SKM-1 treated with dmso at 0.1 percent for 144 hours (cell line): ENCODE results near the gene PLPPR5.

ENCODE experiments used
- DNase-seq: peaks from one replicate; lab custom pipeline; 2025; ENCODE audit not compliant: unreplicated experiment; lab: John Stamatoyannopoulos, UW

Gene PLPPR5

DNA sequence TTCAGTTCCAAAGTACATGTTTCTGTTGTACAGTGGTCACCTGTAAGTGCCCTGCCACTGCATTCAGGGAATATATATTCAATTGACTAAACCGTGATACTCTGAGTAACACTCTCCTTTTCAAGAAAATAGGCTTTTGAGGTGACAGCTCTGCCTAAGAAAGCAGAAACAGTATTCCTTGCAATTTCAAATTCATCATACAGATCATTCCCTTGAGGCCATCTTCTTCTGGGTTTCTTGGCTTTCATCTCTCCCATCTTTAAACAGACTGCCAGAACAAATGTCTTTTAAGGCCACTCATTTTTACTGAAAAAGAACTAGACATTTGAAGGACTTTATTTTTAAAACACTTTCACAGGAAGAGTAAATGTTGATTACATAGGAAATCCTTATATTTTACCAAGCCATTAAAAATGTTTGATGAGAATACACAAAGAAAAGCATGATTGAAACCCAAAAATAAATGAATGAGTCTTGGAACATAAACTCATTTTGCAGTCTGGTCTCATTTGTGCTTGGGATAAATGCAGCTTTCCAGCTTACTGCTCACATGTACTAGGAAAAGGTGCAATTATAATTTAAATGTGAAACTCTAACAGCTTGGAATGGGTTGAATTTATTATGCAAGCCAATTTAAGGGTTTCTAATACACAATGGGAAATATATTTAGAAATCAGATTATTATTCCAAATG is 34.7 kb downstream of the PLPPR5 start:
- DNase-seq = no peak

DNA sequence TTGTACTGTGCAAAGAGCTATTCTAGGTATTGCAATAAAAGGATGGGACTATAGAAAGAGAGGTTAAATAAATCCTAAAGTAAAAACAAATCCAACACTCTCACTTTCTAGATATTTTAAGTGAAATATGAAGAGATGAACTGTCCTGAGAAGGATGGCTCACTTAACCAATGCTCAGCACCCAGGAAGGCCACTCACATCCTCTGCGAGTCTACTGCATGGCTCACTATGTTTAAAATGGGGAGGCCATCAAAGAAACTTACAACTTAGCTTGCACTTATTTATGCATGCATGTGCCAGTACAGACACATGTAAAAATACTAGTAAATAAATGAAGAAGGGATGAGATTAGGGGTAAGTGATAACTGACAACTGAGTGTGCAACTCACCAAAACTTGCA is 37.5 kb downstream of the PLPPR5 start:
- DNase-seq = no peak

DNA sequence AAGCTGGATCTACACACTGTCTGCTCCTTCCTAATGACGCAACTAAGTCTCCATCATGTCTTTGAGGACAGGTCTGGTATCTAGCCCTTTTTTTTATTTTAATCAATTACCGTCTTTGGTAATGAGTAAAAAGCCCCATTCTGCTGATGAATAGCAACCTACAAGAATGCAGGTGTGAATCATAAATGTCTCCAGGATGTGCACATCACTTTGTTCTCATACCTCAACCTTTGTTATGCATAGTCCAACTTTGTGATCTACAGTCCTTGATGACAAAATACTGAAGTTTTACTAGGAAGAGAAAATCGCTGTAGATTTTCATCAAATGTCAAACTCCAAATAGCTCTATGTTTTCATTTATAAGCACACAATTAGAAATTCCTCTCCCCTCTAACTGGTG is 39.3 kb downstream of the PLPPR5 start:
- DNase-seq = no peak

DNA sequence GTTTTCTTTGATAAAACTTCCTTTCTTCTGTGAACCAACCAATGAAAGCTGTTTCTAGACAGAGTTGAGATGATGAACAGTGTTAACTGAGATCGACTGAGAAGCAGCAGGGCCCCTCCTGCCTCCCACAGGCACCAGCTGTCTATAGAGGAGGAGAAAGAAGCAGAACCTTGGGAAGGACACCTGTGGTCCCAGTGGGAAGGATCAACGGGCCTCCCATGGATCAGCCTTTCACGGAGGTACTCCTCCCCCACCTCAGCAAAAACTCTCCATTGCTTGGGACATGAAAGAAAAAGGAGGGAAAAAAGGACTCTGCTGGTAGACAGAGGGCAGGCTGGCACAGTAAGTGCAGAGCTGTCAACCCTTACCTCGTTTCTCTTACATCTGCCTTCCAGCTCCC is 40.5 kb downstream of the PLPPR5 start:
- no peak for DNase-seq

DNA sequence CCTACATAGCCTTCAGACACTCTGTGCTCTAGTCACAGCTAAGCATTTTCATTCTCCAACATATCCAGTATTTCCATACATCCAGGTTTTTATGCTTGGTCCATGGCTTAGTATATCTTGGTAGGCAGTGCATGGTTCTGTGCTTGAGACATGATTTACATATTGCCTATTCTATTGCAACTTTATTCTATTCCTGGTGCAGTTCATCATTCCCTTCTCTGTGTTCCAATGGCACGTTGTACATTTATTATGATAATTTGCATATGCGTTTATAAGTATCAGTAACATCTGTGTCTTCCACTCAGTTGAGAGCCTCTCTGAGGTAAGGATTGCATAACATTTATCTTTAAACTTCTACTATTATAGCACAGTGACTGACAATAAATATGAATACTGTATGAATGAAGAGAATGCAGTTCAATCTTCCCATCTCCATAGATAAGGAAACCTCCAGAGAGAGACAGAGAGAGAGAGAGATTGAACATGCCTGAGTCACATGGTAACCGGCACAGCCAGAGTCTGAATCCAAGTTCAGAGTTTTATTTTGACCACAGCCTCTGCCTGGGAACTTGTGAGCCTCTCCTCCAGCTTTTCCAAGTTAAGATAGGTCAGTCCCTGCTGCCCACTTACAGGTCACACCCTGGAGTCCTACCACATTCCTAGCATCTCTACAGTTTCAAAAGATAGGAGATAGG is 41.5 kb downstream of the PLPPR5 start:
- no peak for DNase-seq

DNA sequence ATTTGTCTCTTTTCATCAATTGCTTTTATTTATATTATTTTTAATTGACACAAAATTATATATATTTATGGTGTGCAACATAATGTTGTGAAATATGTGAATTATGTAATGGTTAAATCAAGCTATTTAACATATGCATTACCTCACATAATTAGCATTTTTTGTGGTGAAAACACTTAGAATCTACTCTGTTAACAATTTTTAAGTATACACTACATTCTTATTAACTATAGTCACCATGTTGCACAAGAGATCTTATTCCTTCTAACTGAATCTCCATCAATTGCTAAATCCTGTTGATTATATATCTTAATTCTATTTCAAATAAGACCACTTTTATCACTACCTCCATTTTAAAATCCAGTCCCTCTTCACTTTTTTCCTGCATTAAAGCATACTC is 42.5 kb downstream of the PLPPR5 start:
- no peak for DNase-seq

DNA sequence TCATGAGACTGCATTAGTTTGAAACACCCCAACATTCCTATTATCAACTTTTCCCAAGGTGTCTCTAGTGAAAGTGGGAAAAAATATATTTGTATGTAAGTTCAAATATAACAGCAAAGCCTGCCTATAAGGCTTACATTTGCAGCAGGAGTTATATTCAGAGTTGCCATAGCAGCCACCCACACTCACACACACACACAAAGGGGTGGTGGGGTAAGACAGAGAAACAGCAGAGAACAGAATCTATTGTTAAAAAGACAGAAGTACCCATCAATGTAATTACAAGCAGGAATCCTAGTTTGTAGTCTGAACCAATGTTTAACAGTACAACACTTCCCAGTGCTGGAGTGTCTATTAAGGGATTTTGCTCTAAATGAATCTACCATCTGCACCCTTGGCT is 55.0 kb downstream of the PLPPR5 start:
- no peak for DNase-seq

DNA sequence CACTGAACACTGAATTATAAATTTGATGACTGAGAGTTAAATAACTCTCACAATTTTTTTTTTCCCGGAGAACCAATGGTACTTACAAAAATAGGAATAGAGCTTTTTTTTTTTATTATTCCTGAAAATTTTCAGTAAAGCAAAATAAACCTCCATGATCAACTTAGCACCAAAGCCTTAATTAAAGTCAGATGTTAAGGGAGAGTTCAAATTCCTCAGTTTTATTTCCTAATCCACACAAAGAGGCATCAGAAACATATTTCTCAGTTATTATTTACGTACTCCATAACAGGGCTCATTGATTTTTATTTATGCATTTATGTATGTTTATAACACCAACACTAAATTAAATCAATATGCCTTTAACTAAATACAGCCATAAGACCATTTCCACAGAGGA is 55.5 kb downstream of the PLPPR5 start:
- DNase-seq = no peak

DNA sequence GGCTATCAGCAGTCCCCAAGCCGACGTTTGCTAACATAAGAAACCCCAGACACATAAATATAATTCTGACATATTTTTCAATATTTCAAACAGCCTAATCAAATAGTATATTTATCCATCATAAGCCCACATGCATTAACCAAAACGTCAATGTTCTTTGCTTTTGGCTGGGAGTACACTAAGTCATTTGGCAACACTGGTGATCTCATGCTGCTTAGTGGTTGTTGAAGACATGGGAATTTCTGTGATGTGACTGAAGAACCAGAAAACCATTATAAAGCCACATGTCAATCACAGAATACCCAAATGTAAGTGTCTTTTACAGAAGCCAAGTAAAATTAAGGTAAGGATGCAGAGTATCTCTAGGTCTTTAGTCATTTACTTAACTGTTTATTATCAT is 57.6 kb downstream of the PLPPR5 start:
- no peak for DNase-seq

DNA sequence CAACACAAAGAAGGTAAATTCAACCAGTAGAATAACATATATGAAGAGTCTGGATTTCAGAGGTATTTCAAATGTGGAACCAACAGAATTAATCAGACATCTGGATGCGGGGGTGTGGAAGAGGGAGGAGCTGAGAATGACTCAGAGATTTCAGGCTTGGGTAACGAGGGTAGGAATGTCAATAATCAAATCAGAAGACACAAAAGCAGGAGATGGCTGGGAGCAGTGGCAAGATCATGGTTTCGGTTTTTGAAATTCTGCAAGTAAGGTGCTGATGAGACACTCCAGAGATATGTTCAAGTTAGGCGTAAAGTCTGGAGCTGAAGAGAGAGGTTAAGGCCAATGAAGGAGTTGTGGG is 64.0 kb downstream of the PLPPR5 start:
- DNase-seq = no peak

DNA sequence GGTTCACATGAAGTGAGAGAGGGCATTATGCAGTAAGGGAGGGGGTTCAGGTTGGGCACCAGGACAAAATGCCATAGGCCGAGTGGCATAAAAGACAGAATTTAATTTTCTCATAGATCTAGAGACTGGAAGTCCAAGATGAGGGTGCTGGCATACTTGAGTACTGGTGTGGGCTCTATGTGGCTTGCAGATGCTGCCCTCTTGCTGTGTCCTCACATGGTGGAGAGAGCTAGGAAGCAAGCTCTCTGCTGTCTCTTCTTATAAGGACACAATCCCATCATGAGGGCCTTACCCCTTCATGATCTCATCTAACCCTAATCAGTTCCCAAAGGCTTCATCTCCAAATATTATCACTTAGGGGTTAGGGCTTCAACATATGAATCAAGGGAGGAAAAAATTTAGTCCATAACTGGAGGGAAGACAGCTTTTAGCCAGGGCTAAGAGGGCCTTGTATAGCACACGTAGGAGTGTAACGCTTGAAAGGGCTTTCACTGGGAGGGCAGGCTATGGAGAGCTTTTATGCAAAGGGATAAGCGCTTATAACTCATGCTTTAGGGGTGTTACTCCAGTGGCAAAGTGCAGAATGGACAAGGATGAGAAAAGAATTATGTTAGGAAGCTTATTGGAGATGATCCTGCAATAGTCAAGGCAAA is 64.5 kb downstream of the PLPPR5 start:
- DNase-seq = no peak

DNA sequence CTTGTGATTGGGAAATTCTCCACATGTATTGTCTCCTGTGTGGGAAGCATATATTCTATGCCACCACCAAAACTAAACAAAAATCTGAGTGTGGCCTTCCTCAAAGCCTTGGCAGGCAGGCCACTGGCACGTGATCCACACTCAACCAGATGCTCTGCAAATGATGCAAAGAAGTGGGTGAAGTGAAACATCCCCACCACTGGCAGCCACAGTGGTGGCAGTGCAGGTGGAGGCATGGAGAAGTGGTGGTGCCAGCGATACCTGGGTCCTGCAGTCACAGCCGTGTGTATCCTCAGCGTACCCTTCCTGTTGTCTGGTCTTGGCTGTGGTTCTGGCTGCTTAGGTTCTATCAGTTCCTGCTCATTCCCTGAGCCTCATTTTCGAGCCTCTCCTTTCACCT is 65.2 kb downstream of the PLPPR5 start:
- DNase-seq = no peak

DNA sequence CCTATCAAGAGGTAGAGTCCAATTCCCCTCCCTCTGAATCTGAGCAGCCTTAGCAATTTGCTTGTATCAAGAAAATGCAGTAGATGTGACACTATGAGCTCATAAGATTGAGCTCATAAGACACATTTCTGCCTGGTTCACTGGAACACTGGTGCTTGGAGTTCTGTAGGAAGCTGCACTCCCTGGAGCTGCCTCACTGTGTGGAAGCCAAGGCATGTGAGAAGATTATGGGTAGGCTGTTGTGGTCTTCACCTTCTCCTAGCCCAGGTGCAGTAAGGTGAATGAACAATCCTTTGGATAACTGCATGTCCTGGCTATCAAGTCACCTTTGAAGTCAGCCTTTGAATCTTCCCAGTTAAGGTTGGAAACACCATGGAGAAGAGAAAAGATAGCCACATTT is 67.3 kb downstream of the PLPPR5 start:
- DNase-seq = no peak

DNA sequence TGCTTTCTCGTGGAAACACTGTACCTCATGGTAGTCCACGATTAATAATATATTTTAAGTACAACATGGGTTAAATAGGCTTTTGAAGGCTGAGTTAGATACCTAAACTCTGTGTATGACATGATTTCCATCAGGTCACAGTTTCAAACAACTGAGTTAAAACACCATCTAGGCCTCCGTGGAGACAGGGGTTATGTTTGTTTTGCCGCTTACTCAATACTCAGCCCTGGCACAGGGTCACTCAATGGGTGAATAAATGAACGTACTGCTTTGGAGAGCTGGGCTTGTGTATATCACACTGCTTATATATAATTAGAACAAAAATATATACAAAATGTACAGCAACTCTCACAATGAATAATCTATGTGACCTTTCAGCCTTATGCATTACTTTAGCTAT is 72.5 kb downstream of the PLPPR5 start:
- no peak for DNase-seq

DNA sequence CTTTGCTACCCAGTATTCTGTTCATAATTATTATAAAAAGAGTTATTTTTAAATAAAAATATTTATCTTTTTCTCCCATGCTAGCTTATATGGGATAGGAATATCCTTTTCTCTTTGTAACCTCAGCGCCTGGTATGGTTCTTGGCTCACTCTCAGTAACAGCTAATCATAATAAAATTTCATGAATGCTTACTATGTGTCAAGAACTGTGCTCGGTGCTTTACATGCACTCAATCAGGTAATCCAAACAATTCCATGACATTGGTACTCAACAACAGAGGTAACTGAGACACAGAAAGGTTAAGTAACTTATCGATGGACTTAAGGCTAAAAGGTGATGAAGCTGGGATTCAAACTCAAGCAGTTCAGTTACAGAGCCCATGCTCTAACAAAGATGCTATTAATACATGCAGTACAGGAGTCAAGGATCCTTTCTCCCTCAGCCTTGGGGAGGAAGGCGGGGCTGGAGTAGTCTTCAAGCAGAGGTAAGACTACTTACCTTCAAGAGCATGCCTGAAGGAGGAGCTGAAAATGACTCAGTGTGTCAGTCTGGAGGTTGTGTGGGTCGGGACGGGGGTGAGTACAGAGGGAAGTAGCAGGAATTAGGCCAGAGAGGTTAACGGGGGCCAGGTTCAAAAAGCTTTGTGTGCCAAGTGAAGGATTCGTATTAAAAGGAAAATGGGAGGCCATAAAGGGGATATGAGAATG is 73.4 kb downstream of the PLPPR5 start:
- no peak for DNase-seq

DNA sequence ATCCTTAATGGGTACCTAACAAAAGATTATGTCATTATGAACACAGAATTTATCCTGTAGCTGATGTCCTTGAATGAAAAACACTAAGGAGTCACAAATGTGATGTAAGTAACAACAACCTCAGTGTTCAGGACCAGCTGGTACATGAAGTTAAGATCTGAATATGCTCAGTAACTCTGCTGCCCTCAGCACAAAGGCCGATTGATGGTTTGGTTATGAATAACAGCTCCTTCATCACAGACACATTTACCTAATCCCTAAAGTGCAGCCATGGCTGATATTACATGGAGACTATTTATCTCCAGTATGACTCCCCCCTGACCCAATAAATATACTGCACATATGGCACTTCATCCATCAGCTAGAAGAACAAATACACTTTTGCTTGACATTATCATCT is 75.2 kb downstream of the PLPPR5 start:
- no peak for DNase-seq

DNA sequence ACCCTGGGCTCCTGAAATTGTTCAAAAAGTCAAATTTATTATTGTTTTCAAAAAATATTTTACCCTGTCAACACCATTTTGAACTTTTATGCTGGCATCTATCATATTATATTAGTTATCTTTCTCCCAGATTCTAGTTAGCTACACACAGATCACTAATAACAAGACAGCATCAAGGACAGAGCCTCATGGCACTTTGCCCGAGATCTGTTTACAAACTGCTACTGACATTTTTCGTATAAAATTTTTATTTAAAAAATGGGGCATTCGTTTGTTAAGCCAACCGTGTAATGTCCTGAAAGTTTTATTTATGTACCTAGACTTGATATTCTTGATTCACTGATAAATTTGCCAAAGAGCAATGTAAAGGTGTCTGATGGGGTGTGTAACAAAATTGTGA is 78.1 kb downstream of the PLPPR5 start:
- DNase-seq = no peak

DNA sequence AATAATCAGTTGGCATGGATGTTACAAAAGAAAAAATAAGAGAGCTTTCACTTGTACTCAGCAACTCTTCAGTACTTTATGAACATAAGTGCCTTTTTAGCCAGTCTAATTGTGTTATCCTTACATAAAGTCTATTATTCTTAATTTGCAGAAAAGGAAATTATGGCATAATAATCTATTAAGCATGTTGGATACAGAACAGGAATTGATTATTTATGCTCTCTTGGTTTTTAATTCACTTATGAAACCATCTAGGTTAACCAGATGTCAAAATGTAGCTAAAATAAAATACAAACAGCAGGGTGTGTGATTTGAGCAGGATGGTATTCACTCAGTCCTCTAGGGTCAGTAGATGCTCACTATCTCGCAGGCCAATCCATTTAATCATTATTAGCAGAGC is 79.7 kb downstream of the PLPPR5 start:
- DNase-seq = no peak

DNA sequence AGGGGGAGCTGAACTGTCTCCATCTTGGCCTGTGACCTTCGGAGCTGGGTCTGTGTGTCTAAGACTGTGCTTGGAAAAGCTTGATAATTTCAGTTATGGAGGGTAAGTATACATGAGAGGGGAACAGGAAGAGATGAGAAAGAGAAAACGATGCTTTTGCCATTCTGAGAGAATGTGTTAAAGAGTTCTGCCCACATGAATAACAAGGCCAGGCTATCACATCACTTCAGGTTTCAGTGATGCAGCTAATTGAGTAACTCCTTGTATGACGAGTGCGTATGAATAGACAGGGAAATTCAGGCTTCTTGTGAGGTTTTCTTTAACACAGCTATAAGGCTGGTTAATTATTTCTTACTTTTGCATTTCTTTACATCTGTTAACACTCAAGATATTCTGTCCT is 81.0 kb downstream of the PLPPR5 start:
- DNase-seq = no peak

DNA sequence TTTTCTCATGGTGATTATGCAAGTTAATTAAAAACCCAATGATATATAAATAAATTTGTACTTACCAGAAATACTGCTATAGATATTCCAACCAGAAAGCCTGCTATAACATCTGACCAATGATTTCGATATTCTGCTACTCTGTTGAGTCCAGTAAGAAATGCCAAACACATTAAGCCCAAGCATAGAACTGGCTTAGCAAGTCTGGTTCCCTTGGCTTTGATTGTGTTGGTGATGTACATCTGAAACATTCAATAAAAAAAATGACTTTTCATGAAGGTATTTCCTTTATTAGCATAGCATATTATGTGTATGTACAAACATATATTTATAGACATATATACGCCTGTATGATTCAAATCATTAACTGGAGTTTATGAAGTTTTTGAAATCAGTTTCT is 82.8 kb downstream of the PLPPR5 start:
- DNase-seq = no peak

DNA sequence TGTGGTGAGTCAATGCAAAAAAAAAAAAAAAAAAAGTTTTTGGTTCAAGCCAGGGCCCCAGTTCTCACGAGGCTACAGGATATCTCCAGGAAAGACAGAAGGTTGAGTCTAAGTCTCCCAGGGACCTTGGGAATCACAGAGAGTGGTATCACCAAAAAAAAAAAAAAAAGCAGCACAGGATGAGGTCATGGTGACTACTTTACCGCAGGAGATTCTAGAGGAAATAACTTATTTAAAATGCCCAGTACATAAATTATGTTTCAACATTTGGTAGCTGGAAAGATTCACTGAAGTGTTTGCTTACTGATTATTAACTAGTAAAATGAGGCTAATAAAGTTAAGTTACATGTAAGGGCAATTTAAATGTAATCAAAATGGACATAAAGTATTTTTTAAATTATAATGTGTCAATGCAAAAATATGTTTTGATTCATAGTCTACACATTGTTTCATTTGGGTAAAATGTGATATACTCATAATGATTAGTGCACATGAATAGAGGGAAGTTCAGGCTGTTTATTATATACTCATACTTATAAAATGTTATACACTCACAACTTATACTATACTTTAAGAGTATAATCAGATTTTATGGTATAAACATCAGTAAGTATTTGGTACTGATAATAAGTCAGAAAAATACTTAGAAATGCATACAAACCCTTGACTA is 84.1 kb downstream of the PLPPR5 start:
- no peak for DNase-seq
